Vagina (tissue), 2 donors: ENCODE measurements around the gene ATP2B2. TPM values are rescaled to one million over a fixed set of nuclear protein-coding genes. Genes with fewer than 3 reads are reported as not detected.

Source experiments
- DNase-seq, 2 donors: peaks; one replicate each; pipeline ENCODE4 v3.0.0-alpha.2; 2017; ENCODE audit errors: extremely low spot score in 2 of 2
- H3K27ac ChIP-seq: fragments of 200-600 bp; sonication (generic); one replicate; pipeline ENCODE4 v1.5.1; 2019
- H3K27me3 ChIP-seq: fragments of 200-600 bp; sonication (generic); one replicate; pipeline ENCODE4 v1.5.1; 2019
- H3K36me3 ChIP-seq, 2 donors: fragments of 200-600 bp; sonication (generic); one replicate each; pipeline ENCODE4 v1.5.1; 2017 to 2019
- H3K4me1 ChIP-seq: fragments of 200-600 bp; sonication (generic); one replicate; pipeline ENCODE4 v1.5.1; 2019
- H3K4me3 ChIP-seq, 2 donors: fragments of 200-600 bp; sonication (generic); 1 replicate in 1 of 2; 2 replicates in 1 of 2; pipeline ENCODE4 v1.5.1; 2016 to 2019
- H3K9me3 ChIP-seq: fragments of 200-600 bp; sonication (generic); one replicate; pipeline ENCODE4 v1.5.1; 2019
- POLR2A ChIP-seq, 2 donors: fragments of 450-650 bp; IDR thresholded peaks; one replicate each; pipeline ENCODE4 v1.6.1; 2017; ENCODE audit warnings: antibody characterized with exemption in 2 of 2, mild to moderate bottlenecking in 2 of 2, moderate library complexity in 2 of 2
- POLR2AphosphoS5 ChIP-seq, 2 donors: sonication (generic); formaldehyde crosslinking; IDR thresholded peaks; one replicate each; pipeline ENCODE4 v1.9.0; 2017; ENCODE audit warnings: antibody characterized with exemption in 2 of 2, mild to moderate bottlenecking in 2 of 2, low read depth in 1 of 2; ENCODE audit not compliant: insufficient read depth in 1 of 2
- intact Hi-C: fragments of 100-400 bp; cut with DNase I; formaldehyde crosslinking; loops from one replicate; pipeline ENCODE4 v1.15.1; 2023
- total RNA-seq: library from RNA; depleted of rRNA; stranded (reverse); fragments of >200 nt; gene quantifications from one replicate; pipeline ENCODE4 v1.2.3, GENCODE V29; 2016
- TF ChIP-seq, protein P1 (sequence below), 3 experiments: fragments of 450-650 bp in 2 of 3; fragments of 200-600 bp in 1 of 3; sonication (generic) in 1 of 3; IDR thresholded peaks; one replicate each; pipeline ENCODE4 v1.5.1; 2017 to 2019; ENCODE audit warnings: antibody characterized with exemption in 3 of 3, mild to moderate bottlenecking in 2 of 3, moderate library complexity in 2 of 3

The ATP2B2 gene
- total RNA-seq, 1 donor from 2014 or later, result 0.25 TPM

- Histone ChIP-seq H3K36me3 (no peaks in the 10 kb centered on the region), H3K4me1 (no peaks in the 10 kb centered on the region), H3K27me3 (no peaks in the 10 kb centered on the region), H3K9me3 (no peaks in the 10 kb centered on the region), H3K4me3 (no peak overlapping the region), H3K27ac (no peak overlapping the region)
- TF ChIP-seq POLR2AphosphoS5 (IDR thresholded peaks at IDR 0.05; ENCODE audit: insufficient read depth in 1 of 2, low read depth in 1 of 2) (no peak), POLR2A (IDR thresholded peaks at IDR 0.05) (no peak)
- TF ChIP-seq, protein P1, sequence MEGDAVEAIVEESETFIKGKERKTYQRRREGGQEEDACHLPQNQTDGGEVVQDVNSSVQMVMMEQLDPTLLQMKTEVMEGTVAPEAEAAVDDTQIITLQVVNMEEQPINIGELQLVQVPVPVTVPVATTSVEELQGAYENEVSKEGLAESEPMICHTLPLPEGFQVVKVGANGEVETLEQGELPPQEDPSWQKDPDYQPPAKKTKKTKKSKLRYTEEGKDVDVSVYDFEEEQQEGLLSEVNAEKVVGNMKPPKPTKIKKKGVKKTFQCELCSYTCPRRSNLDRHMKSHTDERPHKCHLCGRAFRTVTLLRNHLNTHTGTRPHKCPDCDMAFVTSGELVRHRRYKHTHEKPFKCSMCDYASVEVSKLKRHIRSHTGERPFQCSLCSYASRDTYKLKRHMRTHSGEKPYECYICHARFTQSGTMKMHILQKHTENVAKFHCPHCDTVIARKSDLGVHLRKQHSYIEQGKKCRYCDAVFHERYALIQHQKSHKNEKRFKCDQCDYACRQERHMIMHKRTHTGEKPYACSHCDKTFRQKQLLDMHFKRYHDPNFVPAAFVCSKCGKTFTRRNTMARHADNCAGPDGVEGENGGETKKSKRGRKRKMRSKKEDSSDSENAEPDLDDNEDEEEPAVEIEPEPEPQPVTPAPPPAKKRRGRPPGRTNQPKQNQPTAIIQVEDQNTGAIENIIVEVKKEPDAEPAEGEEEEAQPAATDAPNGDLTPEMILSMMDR (IDR thresholded peaks at IDR 0.05), result no peak
- no peak for DNase-seq
- intact Hi-C loops, result no loop called here
Measured at GRCh38 chr3:10437272-10437994, 68.0 kb downstream of the ATP2B2 start.

DNA sequence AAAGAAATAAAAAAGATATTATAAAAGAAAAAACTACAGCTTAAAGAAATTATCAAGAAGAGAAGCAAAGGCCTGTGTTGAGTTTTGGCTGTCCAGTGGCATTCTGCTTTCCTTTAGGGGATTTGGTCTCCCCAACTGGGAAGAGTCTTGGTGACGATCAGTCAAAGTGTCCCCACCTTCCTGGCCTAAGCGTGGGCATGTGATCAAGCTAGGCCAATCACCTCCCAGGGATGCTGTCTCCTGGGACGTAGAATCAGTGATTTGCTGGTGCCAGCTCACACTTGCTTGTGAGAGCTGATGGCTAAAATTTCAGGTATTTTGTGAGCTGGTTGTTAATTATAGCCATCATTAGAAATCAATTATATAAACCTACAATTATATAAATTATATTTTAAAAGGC lies 69.5 kb downstream of the ATP2B2 start:
- Histone ChIP-seq H3K4me1 (no peaks in the 10 kb centered on the region), H3K36me3 (no peaks in the 10 kb centered on the region), H3K27ac (no peak overlapping the region), H3K27me3 (no peaks in the 10 kb centered on the region), H3K4me3 (no peak overlapping the region), H3K9me3 (no peaks in the 10 kb centered on the region)
- no peak for DNase-seq
- intact Hi-C loops, result no loop called here
- TF ChIP-seq, protein P1 (IDR thresholded peaks at IDR 0.05), result no peak
- TF ChIP-seq POLR2A (IDR thresholded peaks at IDR 0.05) (no peak), POLR2AphosphoS5 (IDR thresholded peaks at IDR 0.05; ENCODE audit: insufficient read depth in 1 of 2, low read depth in 1 of 2) (no peak)

- Histone ChIP-seq H3K4me1 (no peaks in the 10 kb centered on the region), H3K36me3 (no peaks in the 10 kb centered on the region), H3K9me3 (no peaks in the 10 kb centered on the region), H3K27ac (no peak overlapping the region), H3K4me3 (no peak overlapping the region), H3K27me3 (no peaks in the 10 kb centered on the region)
- TF ChIP-seq POLR2AphosphoS5 (IDR thresholded peaks at IDR 0.05; ENCODE audit: insufficient read depth in 1 of 2, low read depth in 1 of 2), result no peak
- no peak for TF ChIP-seq POLR2A (IDR thresholded peaks at IDR 0.05)
- TF ChIP-seq, protein P1 (IDR thresholded peaks at IDR 0.05), result no peak
- intact Hi-C loops, result no loop called here
- no peak for DNase-seq
Measured at GRCh38 chr3:10434938-10435336, 70.4 kb downstream of the ATP2B2 start.

DNA sequence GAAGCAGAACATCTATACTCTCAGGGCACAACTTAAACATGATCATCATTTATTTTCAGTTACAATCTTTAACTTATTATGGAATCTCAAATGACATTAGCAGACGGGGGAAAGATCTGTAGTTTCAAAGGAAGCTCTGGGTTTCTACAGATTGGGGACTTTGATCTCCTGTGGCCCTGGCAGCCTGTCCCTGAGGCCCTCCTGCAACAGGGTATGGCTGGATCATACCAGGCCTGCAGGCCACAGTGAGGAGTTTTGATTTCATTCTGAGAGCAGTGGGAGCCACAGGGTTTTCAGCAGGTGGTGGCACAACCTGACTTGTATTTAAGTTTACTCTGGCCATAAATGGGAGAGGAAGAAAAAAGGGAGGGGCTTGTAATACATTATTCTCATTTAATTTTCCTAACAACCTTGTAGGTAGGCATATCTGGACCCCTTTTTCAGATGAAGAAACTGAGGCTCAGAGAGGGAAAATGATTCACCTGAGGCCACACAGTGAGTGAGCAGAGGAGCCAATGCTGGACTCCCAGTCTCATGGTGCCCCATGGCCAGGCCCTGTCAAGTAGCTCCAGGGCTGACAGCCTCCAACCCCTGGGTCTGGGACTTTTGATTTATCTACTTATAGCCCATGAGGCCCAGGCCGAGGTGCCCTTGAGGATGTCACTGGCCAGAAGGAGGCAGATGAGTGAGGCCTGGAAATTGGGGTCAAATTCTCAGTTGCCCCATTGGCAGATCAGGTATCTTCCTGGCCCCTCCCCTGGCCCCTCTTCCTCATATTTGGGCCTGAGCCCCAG lies 71.0 kb downstream of the ATP2B2 start:
- no peaks in the 10 kb centered on the region for H3K4me1 ChIP-seq
- TF ChIP-seq POLR2AphosphoS5 (IDR thresholded peaks at IDR 0.05; ENCODE audit: insufficient read depth in 1 of 2, low read depth in 1 of 2) (no peak), POLR2A (IDR thresholded peaks at IDR 0.05) (no peak)
- TF ChIP-seq, protein P1 (IDR thresholded peaks at IDR 0.05), result no peak
- no peak for DNase-seq
- no peaks in the 10 kb centered on the region for H3K27me3 ChIP-seq
- intact Hi-C loops, result no loop called here
- no peaks in the 10 kb centered on the region for H3K36me3 ChIP-seq
- H3K4me3 ChIP-seq, result no peak overlapping the region
- H3K27ac ChIP-seq, result no peak overlapping the region
- no peaks in the 10 kb centered on the region for H3K9me3 ChIP-seq

DNA sequence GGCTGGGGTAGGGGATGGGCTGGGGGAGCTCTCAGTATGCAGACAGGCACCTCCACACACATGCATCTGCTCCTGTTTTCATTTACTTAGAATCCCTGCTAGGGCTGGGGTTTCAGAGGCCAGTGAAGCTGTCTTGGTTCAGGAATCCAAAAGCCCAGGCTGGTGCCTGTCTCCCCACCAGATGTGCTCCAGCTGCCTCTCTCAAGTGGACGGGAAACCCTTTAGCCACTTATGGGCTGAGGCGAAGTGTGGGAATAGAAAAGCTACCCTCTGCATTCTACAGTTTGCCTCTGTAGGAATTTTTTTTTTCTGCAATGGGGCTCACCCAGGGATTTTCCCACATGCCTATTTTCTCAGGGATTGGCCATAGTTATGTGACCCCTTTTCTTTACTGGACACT lies 72.5 kb downstream of the ATP2B2 start:
- Histone ChIP-seq H3K27me3 (no peaks in the 10 kb centered on the region), H3K27ac (no peak overlapping the region), H3K4me3 (no peak overlapping the region), H3K36me3 (no peaks in the 10 kb centered on the region), H3K9me3 (no peaks in the 10 kb centered on the region), H3K4me1 (no peaks in the 10 kb centered on the region)
- no peak for DNase-seq
- TF ChIP-seq POLR2AphosphoS5 (IDR thresholded peaks at IDR 0.05; ENCODE audit: insufficient read depth in 1 of 2, low read depth in 1 of 2), result no peak
- TF ChIP-seq, protein P1 (IDR thresholded peaks at IDR 0.05), result no peak
- no peak for TF ChIP-seq POLR2A (IDR thresholded peaks at IDR 0.05)
- intact Hi-C loops, result no loop called here
